ENCODE results near the gene DEDD2.

DNA sequence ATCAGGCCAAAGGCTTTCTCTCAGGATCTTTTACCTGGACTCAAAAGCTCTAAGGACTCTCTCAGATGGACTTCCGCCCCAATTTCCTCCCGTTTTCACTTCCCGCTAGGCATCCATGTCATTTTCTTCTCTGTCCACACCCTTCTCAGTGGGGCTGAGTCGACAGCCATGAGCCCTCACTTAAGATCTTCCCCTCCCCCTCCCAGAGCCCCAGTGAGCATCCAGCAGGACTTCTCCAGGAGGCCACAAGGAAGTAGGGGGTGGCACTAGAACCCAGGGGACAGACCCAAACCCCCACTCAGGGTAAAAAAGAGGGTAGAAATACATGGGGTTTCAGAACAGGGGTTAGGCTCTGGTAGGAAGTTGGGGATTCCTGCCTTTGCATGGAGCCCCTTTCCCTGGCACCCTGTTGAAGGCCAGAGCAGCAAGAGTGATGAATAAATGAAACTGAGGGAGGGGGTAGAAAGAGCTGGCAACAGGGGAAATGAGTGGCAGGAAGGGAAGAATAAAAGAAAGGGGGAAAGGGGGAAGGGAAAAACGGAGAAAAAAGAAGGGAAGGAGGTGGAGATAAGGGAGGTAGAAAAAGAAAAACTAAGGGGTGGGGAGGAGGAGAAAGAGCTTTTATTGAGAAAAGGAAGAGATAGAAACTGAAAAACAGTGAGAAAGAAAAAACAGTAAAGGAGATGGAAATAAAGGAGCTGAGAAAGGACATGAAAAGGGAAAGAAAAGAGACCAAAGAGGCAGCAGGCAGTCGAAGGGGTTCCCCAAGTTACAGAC lies 42.3 kb downstream of the DEDD2 start:
- TF ChIP-seq CTCF (IDR thresholded peaks at IDR 0.05 in 2 of 3, conservative IDR thresholded peaks at IDR 0.05 in 1 of 3; ENCODE audit: control insufficient read depth in 2 of 3, extremely low read depth in 1 of 3, insufficient read depth in 1 of 3, low read depth in 3 of 3, low read length in 3 of 3) (no peak), NRF1 (conservative IDR thresholded peaks at IDR 0.05; ENCODE audit: low read depth, low read length) (no peak), HDAC2 (IDR thresholded peaks at IDR 0.05) (no peak)

Data from GM12878 (cell line).